Prostate gland (tissue), 2 donors: Measurements from ENCODE around the gene BTBD2.

Experiments used
- POLR2A ChIP-seq: fragments of 450-650 bp; IDR thresholded peaks from one replicate; pipeline ENCODE4 v1.6.1; 2016; ENCODE audit warnings: antibody characterized with exemption, mild to moderate bottlenecking
- POLR2AphosphoS5 ChIP-seq: sonication (generic); formaldehyde crosslinking; IDR thresholded peaks from one replicate; pipeline ENCODE4 v1.6.1; 2017; ENCODE audit warnings: antibody characterized with exemption
- TF ChIP-seq, protein P1 (sequence below), 4 experiments: fragments of 200-600 bp in 2 of 4; fragments of 450-650 bp in 2 of 4; sonication (generic) in 2 of 4; IDR thresholded peaks; 1 replicate in 3 of 4; 2 replicates in 1 of 4; pipeline ENCODE4 v1.5.1; 2016 to 2019; ENCODE audit warnings: antibody characterized with exemption in 4 of 4, mild to moderate bottlenecking in 2 of 4, moderate library complexity in 2 of 4

DNA sequence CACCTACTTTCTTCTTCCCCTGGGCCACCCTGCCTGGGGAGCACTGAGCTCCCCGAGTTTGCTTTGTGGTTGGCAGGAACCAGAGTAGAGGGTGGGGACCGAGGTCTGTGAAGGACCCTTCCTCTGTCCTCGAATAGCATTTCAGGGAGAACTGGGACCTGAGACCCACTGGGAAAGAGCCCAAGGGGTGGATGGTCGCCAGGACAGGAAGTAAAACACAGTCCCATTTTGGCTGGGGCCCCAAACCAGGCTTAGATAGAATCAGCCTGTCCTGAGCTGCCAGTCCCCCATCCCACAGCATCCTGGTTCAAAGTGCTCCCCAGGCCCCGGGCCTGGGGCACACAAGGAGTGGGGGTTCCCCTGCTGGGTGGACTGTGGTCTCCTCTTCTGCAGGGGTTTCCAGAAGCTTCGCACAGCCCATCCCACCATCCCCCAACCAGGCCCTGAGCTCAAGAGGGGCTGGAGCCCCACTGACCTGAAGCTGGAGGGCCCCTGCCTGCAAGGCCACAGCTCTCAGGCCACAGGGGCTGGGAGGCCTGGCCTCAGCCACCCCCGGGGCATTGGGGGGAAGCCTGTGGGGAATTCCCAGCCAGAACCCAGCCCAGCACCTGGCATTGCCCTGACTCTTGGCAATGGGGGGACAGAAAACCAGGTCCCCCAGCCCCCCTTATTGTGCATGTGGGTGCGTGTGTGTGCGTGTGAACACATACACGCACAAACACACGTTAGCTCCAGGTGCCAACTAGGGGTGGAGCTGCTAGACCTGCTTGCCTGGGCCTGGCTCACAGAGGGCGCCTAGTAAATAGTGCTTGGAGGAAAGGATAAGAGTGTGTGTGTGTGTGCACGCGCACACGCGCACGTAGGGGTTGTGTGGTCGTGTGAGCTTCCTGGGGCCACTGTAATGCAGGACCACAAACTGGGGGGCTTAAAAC lies 36.5 kb upstream of the BTBD2 start:
- TF ChIP-seq, protein P1, sequence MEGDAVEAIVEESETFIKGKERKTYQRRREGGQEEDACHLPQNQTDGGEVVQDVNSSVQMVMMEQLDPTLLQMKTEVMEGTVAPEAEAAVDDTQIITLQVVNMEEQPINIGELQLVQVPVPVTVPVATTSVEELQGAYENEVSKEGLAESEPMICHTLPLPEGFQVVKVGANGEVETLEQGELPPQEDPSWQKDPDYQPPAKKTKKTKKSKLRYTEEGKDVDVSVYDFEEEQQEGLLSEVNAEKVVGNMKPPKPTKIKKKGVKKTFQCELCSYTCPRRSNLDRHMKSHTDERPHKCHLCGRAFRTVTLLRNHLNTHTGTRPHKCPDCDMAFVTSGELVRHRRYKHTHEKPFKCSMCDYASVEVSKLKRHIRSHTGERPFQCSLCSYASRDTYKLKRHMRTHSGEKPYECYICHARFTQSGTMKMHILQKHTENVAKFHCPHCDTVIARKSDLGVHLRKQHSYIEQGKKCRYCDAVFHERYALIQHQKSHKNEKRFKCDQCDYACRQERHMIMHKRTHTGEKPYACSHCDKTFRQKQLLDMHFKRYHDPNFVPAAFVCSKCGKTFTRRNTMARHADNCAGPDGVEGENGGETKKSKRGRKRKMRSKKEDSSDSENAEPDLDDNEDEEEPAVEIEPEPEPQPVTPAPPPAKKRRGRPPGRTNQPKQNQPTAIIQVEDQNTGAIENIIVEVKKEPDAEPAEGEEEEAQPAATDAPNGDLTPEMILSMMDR (IDR thresholded peaks at IDR 0.05): peak in 1 of 4 experiments; percentile 4
- TF ChIP-seq POLR2A: peak; percentile 45
- TF ChIP-seq POLR2AphosphoS5: peak; percentile 77
